ENCODE results near the gene IL11RA. TPM values are rescaled to one million over a fixed set of nuclear protein-coding genes. Genes with fewer than 3 reads are reported as not detected.
A peak's percentile ranks its signal among the peaks of the same experiment; 100 is the strongest.

IL11RA gene
- polyA plus RNA-seq, 1 donor = 60.9 TPM

GRCh38 chr9:34701023-34701768 is 49.2 kb downstream of the IL11RA start:
- Histone ChIP-seq H3K27ac (ENCODE audit: low read length) (peak overlapping the region; percentile 59), H3K36me3 (ENCODE audit: control insufficient read depth, insufficient read depth, low read length) (no peaks in the 10 kb centered on the region), H3K27me3 (ENCODE audit: control insufficient read depth, insufficient read depth, low read length) (peaks cover 17% of the 10 kb centered on the region), H3K4me3 (ENCODE audit: low read length) (peak overlapping the region; percentile 46), H3K9me3 (ENCODE audit: control insufficient read depth, low read depth, low read length) (no peaks in the 10 kb centered on the region), H3K4me1 (ENCODE audit: control insufficient read depth, insufficient read depth, low read length) (peaks cover 5% of the 10 kb centered on the region)
- peak; percentile 45 to 65 for DNase-seq
- no CpG with 5 or more reads among the region's 52 CpGs for WGBS (ENCODE audit: insufficient coverage, low lambda C conversion rate)

GRCh38 chr9:34701769-34702736 is 50.1 kb downstream of the IL11RA start:
- WGBS (ENCODE audit: insufficient coverage, low lambda C conversion rate) = no CpG with 5 or more reads among the region's 30 CpGs
- H3K27ac ChIP-seq (ENCODE audit: low read length) = peak overlapping the region; percentile 59

GRCh38 chr9:34707130-34707529 is 55.1 kb downstream of the IL11RA start:
- no peak for DNase-seq
- H3K4me1 ChIP-seq (ENCODE audit: control insufficient read depth, insufficient read depth, low read length) = no peaks in the 10 kb centered on the region
- H3K27ac ChIP-seq (ENCODE audit: low read length) = no peak overlapping the region
- H3K9me3 ChIP-seq (ENCODE audit: control insufficient read depth, low read depth, low read length) = no peaks in the 10 kb centered on the region
- no peaks in the 10 kb centered on the region for H3K36me3 ChIP-seq (ENCODE audit: control insufficient read depth, insufficient read depth, low read length)
- H3K27me3 ChIP-seq (ENCODE audit: control insufficient read depth, insufficient read depth, low read length) = no peaks in the 10 kb centered on the region
- H3K4me3 ChIP-seq (ENCODE audit: low read length) = no peak overlapping the region
- WGBS (ENCODE audit: insufficient coverage, low lambda C conversion rate) = no CpG with 5 or more reads among the region's 2 CpGs

More at GRCh38 chr9:34701769-34702736, 50.1 kb downstream of the IL11RA start:
- Histone ChIP-seq H3K4me1 (ENCODE audit: control insufficient read depth, insufficient read depth, low read length) (peaks cover 5% of the 10 kb centered on the region), H3K9me3 (ENCODE audit: control insufficient read depth, low read depth, low read length) (no peaks in the 10 kb centered on the region), H3K36me3 (ENCODE audit: control insufficient read depth, insufficient read depth, low read length) (no peaks in the 10 kb centered on the region), H3K27me3 (ENCODE audit: control insufficient read depth, insufficient read depth, low read length) (peaks cover 14% of the 10 kb centered on the region), H3K4me3 (ENCODE audit: low read length) (peak overlapping the region; percentile 46)
- peak; percentile 81 for DNase-seq

- Histone ChIP-seq H3K27me3 (ENCODE audit: control insufficient read depth, insufficient read depth, low read length) (peaks cover 6% of the 10 kb centered on the region), H3K4me1 (ENCODE audit: control insufficient read depth, insufficient read depth, low read length) (no peaks in the 10 kb centered on the region), H3K9me3 (ENCODE audit: control insufficient read depth, low read depth, low read length) (no peaks in the 10 kb centered on the region), H3K4me3 (ENCODE audit: low read length) (no peak overlapping the region), H3K27ac (ENCODE audit: low read length) (no peak overlapping the region), H3K36me3 (ENCODE audit: control insufficient read depth, insufficient read depth, low read length) (no peaks in the 10 kb centered on the region)
- DNase-seq = no peak
- WGBS (ENCODE audit: insufficient coverage, low lambda C conversion rate) = no CpG with 5 or more reads among the region's 9 CpGs
These were observed 57.4 kb downstream of the IL11RA start for GRCh38 chr9:34709196-34709978.

GRCh38 chr9:34710023-34710422 is 58.0 kb downstream of the IL11RA start, which contains the start of gene CCL21:
Gene CCL21, minus strand, starts transcription at chr9:34710136. Its CDS starts 70 bp downstream, at chr9:34710066.
- Histone ChIP-seq H3K4me3 (ENCODE audit: low read length) (no peak within 1 kb of the TSS), H3K4me1 (ENCODE audit: control insufficient read depth, insufficient read depth, low read length) (no peaks in the 10 kb centered on the region), H3K27me3 (ENCODE audit: control insufficient read depth, insufficient read depth, low read length) (peaks cover 6% of the 10 kb centered on the region), H3K27ac (ENCODE audit: low read length) (no peak within 1 kb of the TSS), H3K9me3 (ENCODE audit: control insufficient read depth, low read depth, low read length) (no peaks in the 10 kb centered on the region), H3K36me3 (ENCODE audit: control insufficient read depth, insufficient read depth, low read length) (no peaks in the 10 kb centered on the region)
- no CpG with 5 or more reads among the region's 2 CpGs for WGBS (ENCODE audit: insufficient coverage, low lambda C conversion rate)
- DNase-seq = no peak

Other genes starting within 250 kb of the IL11RA start
- 8.6 TPM for gene FAM219A, start 193.6 kb upstream of the IL11RA start, polyA plus RNA-seq
- gene DNAI1, start 193.4 kb upstream of the IL11RA start, polyA plus RNA-seq = 0.24 TPM
- 10.6 TPM for gene ENHO, start 129.2 kb upstream of the IL11RA start, polyA plus RNA-seq
- 15.9 TPM for gene CNTFR, start 62.5 kb upstream of the IL11RA start, polyA plus RNA-seq
- gene RPP25L, start 40.1 kb upstream of the IL11RA start, polyA plus RNA-seq = 34.8 TPM
- 67.2 TPM for gene DCTN3, start 31.7 kb upstream of the IL11RA start, polyA plus RNA-seq
- gene ARID3C, start 23.1 kb upstream of the IL11RA start, polyA plus RNA-seq = 0.12 TPM
- gene SIGMAR1, start 14.4 kb upstream of the IL11RA start, polyA plus RNA-seq = 79.9 TPM
- gene GALT, start 5.5 kb upstream of the IL11RA start, polyA plus RNA-seq = 83.9 TPM
- gene CCL27, start 10.5 kb downstream of the IL11RA start, polyA plus RNA-seq = 0.18 TPM
- 3.9 TPM for gene CCL19, start 39.1 kb downstream of the IL11RA start, polyA plus RNA-seq
- gene CCL21, start 58.0 kb downstream of the IL11RA start, polyA plus RNA-seq = 60.4 TPM